Fibroblast of the aortic adventitia (primary cell): Measurements from ENCODE around the gene GABRG3. TPM values are rescaled to one million over a fixed set of nuclear protein-coding genes. Genes with fewer than 3 reads are reported as not detected.

Source experiments
- DNase-seq: peaks from one replicate; pipeline ENCODE4 v3.0.0-alpha.2; 2010; ENCODE audit warnings: low read depth
- H3K4me3 ChIP-seq: 2 replicates; pipeline ENCODE4 v1.5.1; 2011; ENCODE audit warnings: low read depth, mild to moderate bottlenecking, control low read depth, low read length, moderate library complexity
- total RNA-seq: library from RNA; depleted of rRNA; stranded (reverse); fragments of >200 nt; gene quantifications from 2 replicates; pipeline ENCODE4 v1.2.3, GENCODE V29; 2012; ENCODE audit warnings: low replicate concordance
- TF ChIP-seq, protein P1 (sequence below): IDR thresholded peaks from 2 replicates; pipeline ENCODE4 v1.5.1; 2011; ENCODE audit warnings: mild to moderate bottlenecking, low read length, control low read depth, inconsistent platforms; ENCODE audit not compliant: insufficient read depth

The GABRG3 gene
- total RNA-seq, 1 donor = not detected

- no peak for DNase-seq
- H3K4me3 ChIP-seq = no peak overlapping the region
- TF ChIP-seq, protein P1, sequence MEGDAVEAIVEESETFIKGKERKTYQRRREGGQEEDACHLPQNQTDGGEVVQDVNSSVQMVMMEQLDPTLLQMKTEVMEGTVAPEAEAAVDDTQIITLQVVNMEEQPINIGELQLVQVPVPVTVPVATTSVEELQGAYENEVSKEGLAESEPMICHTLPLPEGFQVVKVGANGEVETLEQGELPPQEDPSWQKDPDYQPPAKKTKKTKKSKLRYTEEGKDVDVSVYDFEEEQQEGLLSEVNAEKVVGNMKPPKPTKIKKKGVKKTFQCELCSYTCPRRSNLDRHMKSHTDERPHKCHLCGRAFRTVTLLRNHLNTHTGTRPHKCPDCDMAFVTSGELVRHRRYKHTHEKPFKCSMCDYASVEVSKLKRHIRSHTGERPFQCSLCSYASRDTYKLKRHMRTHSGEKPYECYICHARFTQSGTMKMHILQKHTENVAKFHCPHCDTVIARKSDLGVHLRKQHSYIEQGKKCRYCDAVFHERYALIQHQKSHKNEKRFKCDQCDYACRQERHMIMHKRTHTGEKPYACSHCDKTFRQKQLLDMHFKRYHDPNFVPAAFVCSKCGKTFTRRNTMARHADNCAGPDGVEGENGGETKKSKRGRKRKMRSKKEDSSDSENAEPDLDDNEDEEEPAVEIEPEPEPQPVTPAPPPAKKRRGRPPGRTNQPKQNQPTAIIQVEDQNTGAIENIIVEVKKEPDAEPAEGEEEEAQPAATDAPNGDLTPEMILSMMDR = no peak
These were observed 430.5 kb downstream of the GABRG3 start for GRCh38 chr15:27401471-27401870.

DNA sequence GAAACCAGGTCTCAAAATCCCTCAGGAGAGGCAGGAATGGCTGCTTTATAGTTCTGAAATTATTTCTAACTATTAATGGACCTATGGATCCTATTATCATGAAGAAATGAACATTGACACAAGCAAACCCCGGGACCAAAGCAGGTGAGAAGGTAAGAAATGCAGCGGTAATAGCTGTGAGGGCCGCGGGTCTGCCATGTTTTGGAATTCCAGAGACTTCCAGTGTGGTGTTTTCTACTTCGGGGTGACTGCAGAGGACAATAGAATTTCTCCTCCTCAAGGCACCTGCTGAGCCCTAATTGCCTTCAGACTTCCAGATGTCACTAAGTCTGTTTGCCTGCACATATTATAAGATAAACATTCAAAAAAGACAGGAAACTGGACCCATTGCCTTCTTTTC is 437.4 kb downstream of the GABRG3 start:
- TF ChIP-seq, protein P1 = no peak
- DNase-seq = no peak
- H3K4me3 ChIP-seq = no peak overlapping the region

- TF ChIP-seq, protein P1 = no peak
- DNase-seq = no peak
These were observed 440.1 kb downstream of the GABRG3 start for GRCh38 chr15:27410996-27411605.

GRCh38 chr15:27412415-27412814 is 441.4 kb downstream of the GABRG3 start:
- no peak overlapping the region for H3K4me3 ChIP-seq
- TF ChIP-seq, protein P1 = no peak
- no peak for DNase-seq

More at GRCh38 chr15:27410996-27411605, 440.1 kb downstream of the GABRG3 start:
- no peak overlapping the region for H3K4me3 ChIP-seq

DNA sequence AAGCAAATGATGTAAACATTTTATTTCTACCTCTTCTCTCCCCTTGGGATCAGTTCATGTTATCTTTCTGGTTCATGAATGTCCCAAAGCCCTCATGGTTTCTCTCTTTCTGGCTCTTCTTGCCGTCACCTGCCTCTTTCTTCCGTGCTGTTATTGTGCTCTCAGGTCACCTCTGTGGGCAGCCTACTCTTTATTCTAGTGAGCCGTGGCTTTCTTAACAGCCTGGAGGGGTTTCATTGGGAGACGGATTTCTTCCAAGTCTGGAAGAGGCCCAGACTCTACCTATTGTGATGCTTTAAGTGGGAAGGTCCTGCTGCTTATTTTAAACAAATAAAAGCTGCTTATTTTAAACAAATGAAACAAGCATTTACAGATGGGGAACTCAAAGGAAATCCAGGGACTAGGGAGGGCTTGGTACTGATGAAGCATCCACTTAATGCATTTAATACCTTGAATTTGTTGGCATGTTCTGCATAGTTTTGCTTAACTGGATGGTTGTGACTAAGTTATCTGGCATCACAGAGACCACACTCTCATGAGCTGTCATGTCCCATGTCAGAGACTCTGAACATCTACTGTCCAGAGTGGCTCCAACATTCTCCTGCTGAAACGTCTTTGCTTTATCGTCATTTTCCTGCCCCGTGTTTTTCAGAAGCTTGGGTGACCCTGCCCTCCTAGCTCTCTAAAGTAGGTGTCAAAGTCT is 443.3 kb downstream of the GABRG3 start:
- TF ChIP-seq, protein P1 = no peak
- DNase-seq = no peak
- no peak overlapping the region for H3K4me3 ChIP-seq

- TF ChIP-seq, protein P1 = no peak
- no peak for DNase-seq
- H3K4me3 ChIP-seq = no peak overlapping the region
These were observed 447.7 kb downstream of the GABRG3 start for GRCh38 chr15:27418726-27419125.
